Hepatocyte (in vitro differentiated cells): ENCODE data around the gene THTPA. TPM values are rescaled to one million over a fixed set of nuclear protein-coding genes. Genes with fewer than 3 reads are reported as not detected.
A peak's percentile ranks its signal among the peaks of the same experiment; 100 is the strongest.

Experiments
- DNase-seq: peaks from one replicate; pipeline ENCODE4 v3.0.0-alpha.2; 2016; ENCODE audit warnings: low spot score
- H2AFZ ChIP-seq: fragments of 200-600 bp; sonication (generic); 2 replicates; pipeline ENCODE4 v1.6.0; 2016; ENCODE audit warnings: antibody characterized with exemption, mild to moderate bottlenecking
- H3K27ac ChIP-seq: fragments of 200-600 bp; sonication (generic); 2 replicates; pipeline ENCODE4 v1.5.1; 2016; ENCODE audit warnings: mild to moderate bottlenecking
- H3K27me3 ChIP-seq: fragments of 200-600 bp; sonication (generic); 2 replicates; pipeline ENCODE4 v1.6.1; 2016
- H3K36me3 ChIP-seq: fragments of 200-600 bp; sonication (generic); replicated peaks from 2 replicates; pipeline ENCODE4 v1.5.1; 2016; ENCODE audit warnings: low read depth; ENCODE audit not compliant: insufficient read depth
- H3K4me1 ChIP-seq: fragments of 200-600 bp; sonication (generic); 2 replicates; pipeline ENCODE4 v1.5.1; 2016; ENCODE audit warnings: mild to moderate bottlenecking, moderate library complexity; ENCODE audit not compliant: insufficient read depth
- H3K4me2 ChIP-seq: fragments of 200-600 bp; sonication (generic); 2 replicates; pipeline ENCODE4 v1.6.0; 2016
- H3K4me3 ChIP-seq: fragments of 200-600 bp; sonication (generic); 2 replicates; pipeline ENCODE4 v1.5.1; 2016; ENCODE audit warnings: mild to moderate bottlenecking
- H3K79me2 ChIP-seq: fragments of 200-600 bp; sonication (generic); 2 replicates; pipeline ENCODE4 v1.6.0; 2017; ENCODE audit warnings: mild to moderate bottlenecking
- H3K9me2 ChIP-seq: fragments of 200-600 bp; sonication (generic); replicated peaks from 2 replicates; pipeline ENCODE4 v1.6.0; 2017; ENCODE audit warnings: mild to moderate bottlenecking; ENCODE audit not compliant: insufficient read depth
- H3K9me3 ChIP-seq: fragments of 200-600 bp; sonication (generic); 2 replicates; pipeline ENCODE4 v1.5.1; 2016; ENCODE audit warnings: low read depth, mild to moderate bottlenecking
- H4K20me1 ChIP-seq: fragments of 200-600 bp; sonication (generic); 2 replicates; pipeline ENCODE4 v1.6.0; 2016; ENCODE audit warnings: mild to moderate bottlenecking; ENCODE audit not compliant: insufficient read depth, poor library complexity, severe bottlenecking
- EZH2 ChIP-seq: fragments of 200-600 bp; sonication (generic); IDR thresholded peaks from 2 replicates; pipeline ENCODE4 v1.6.1; 2016; ENCODE audit warnings: antibody characterized with exemption, mild to moderate bottlenecking, borderline replicate concordance
- EZH2phosphoT487 ChIP-seq: fragments of 200-600 bp; sonication (generic); IDR thresholded peaks from one replicate; pipeline ENCODE4 v1.6.1; 2018; ENCODE audit warnings: antibody characterized with exemption, mild to moderate bottlenecking, low read depth, moderate library complexity; ENCODE audit not compliant: unreplicated experiment, severe bottlenecking
- WGBS: methylation state at CpG from one replicate; pipeline ENCODE4 v1.1.6; 2016; ENCODE audit warnings: low lambda C conversion rate; ENCODE audit errors: missing lambda C conversion rate; 5-methylcytosine and 5-hydroxymethylcytosine counted together
- polyA plus RNA-seq: library from polyadenylated mRNA; unstranded; fragments of >200 nt; fragmentation: Nextera tagmentation; extraction: Ambion mirVana; gene quantifications from 2 replicates; pipeline ENCODE4 v1.2.1, GENCODE V29; 2016
- total RNA-seq: library from RNA; depleted of rRNA; stranded (reverse); fragments of >200 nt; gene quantifications from 2 replicates; pipeline ENCODE4 v1.2.3, GENCODE V29; 2014
- TF ChIP-seq, protein P1 (sequence below): fragments of 200-600 bp; sonication (generic); IDR thresholded peaks from 2 replicates; pipeline ENCODE4 v1.5.1; 2016; ENCODE audit warnings: antibody characterized with exemption, mild to moderate bottlenecking; ENCODE audit not compliant: poor library complexity

Gene THTPA
- total and polyA plus RNA-seq, 2 experiments from 2014 or later = 13.5 to 15.5 TPM

DNA sequence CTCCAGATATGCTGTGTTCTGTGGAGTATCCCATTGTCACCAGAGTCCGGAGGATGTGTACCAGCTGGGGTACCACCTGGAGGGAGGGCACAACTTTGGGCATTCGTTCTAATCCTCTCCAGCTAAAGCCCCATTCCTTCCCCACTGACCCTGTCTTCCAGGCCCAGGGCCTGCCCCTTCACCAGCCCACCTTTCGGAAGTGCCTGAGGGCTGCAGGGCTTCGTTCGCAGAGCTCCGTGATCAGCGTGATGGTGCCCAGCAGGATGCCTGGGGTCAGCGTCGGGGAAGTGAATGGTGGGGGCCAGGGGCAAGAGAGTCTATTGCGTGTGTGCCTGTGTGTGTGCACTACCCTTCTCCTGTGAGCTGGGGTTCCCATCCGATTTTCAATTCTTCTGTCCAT, 9.6 kb downstream of the THTPA start:
- Histone ChIP-seq H3K9me2 (no peaks in the 10 kb centered on the region), H3K27me3 (no peaks in the 10 kb centered on the region), H3K9me3 (no peaks in the 10 kb centered on the region), H3K4me2 (no peak overlapping the region), H3K4me3 (no peak overlapping the region), H3K79me2 (peaks cover 13% of the 10 kb centered on the region), H3K36me3 (no peaks in the 10 kb centered on the region), H2AFZ (no peak overlapping the region), H4K20me1 (no peaks in the 10 kb centered on the region), H3K4me1 (peaks cover 16% of the 10 kb centered on the region), H3K27ac (no peak overlapping the region)
- TF ChIP-seq EZH2phosphoT487 (no peak), EZH2 (no peak)
- TF ChIP-seq, protein P1, sequence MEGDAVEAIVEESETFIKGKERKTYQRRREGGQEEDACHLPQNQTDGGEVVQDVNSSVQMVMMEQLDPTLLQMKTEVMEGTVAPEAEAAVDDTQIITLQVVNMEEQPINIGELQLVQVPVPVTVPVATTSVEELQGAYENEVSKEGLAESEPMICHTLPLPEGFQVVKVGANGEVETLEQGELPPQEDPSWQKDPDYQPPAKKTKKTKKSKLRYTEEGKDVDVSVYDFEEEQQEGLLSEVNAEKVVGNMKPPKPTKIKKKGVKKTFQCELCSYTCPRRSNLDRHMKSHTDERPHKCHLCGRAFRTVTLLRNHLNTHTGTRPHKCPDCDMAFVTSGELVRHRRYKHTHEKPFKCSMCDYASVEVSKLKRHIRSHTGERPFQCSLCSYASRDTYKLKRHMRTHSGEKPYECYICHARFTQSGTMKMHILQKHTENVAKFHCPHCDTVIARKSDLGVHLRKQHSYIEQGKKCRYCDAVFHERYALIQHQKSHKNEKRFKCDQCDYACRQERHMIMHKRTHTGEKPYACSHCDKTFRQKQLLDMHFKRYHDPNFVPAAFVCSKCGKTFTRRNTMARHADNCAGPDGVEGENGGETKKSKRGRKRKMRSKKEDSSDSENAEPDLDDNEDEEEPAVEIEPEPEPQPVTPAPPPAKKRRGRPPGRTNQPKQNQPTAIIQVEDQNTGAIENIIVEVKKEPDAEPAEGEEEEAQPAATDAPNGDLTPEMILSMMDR = no peak
- no peak for DNase-seq
- WGBS = 95% methylated on average over 11 of the region's 11 CpGs

DNA sequence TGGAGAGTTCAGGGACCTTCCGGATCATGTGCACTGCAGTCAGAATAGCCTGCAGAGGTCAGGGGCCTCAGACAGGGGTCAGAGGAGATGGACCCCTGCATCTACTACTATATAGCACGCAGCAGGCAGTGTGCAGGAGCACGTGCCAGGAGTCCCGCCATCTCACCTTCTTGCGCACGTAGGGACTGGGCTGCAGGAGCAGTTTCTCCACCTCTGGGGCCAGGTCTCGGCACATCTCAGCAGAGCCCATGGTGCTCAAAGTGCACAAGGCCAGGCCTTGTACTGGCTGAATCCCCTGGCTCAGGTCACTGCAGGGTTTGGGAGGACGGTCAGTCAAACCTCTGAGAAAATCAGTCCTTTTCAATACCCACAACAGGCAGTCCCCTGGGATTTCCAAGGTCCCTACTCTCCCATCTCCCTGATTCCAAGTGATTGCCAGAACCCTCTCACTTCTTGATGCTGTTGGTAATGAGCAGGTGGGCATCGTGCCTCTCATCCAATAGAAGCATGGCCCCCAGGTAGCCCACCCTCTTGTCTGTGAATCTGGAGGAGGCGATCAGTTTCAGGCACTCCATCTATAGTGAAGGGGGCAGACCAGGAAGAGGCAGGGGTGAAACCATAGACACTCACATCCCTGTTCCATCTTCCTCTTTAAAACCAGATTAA, 10.2 kb downstream of the THTPA start:
- DNase-seq = no peak
- Histone ChIP-seq H3K9me2 (no peaks in the 10 kb centered on the region), H3K4me1 (peaks cover 16% of the 10 kb centered on the region), H3K79me2 (peaks cover 13% of the 10 kb centered on the region), H2AFZ (no peak overlapping the region), H3K36me3 (no peaks in the 10 kb centered on the region), H3K27me3 (no peaks in the 10 kb centered on the region), H3K9me3 (no peaks in the 10 kb centered on the region), H3K4me2 (peak overlapping the region; percentile 91), H4K20me1 (no peaks in the 10 kb centered on the region), H3K27ac (no peak overlapping the region), H3K4me3 (peak overlapping the region; percentile 74)
- WGBS = 96% methylated on average over 10 of the region's 10 CpGs
- TF ChIP-seq, protein P1 = no peak
- no peak for TF ChIP-seq EZH2phosphoT487
- no peak for TF ChIP-seq EZH2

DNA sequence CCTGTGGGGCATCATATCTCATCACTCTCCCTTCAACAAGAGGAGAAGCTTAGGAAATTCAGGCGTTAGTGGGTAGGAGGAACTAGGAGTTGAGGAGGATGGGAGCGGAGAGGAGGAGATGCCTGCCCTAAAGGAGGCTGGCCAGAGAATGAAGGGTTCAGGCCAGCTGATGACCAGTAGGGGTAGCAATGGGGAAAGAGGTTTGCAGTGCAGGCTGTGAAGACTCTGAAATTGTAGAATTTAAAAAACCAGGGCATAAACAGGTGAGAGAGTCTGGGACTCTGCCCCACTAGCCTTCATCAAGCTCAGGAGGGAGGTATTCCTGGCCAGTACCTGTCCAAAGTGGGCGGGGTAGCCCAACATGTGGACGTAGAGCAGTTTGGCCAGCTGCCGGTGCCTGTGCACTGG, 10.7 kb downstream of the THTPA start:
- TF ChIP-seq, protein P1 = peak; percentile 14
- TF ChIP-seq EZH2phosphoT487 = no peak
- H3K4me2 ChIP-seq = peak overlapping the region; percentile 91
- H3K27me3 ChIP-seq = no peaks in the 10 kb centered on the region
- peaks cover 13% of the 10 kb centered on the region for H3K79me2 ChIP-seq
- peak overlapping the region; percentile 74 for H3K4me3 ChIP-seq
- 25% methylated on average over 5 of the region's 5 CpGs for WGBS
- H3K4me1 ChIP-seq = peaks cover 16% of the 10 kb centered on the region
- H3K36me3 ChIP-seq = no peaks in the 10 kb centered on the region
- DNase-seq = no peak
- peak overlapping the region; percentile 75 for H2AFZ ChIP-seq
- no peaks in the 10 kb centered on the region for H3K9me3 ChIP-seq
- peak overlapping the region; percentile 92 for H3K27ac ChIP-seq
- H3K9me2 ChIP-seq = no peaks in the 10 kb centered on the region
- no peaks in the 10 kb centered on the region for H4K20me1 ChIP-seq
